Fibroblast of villous mesenchyme (primary cell): ENCODE measurements around the gene BLZF1. TPM values are rescaled to one million over a fixed set of nuclear protein-coding genes. Genes with fewer than 3 reads are reported as not detected.
"Not testable (repeated sequence)": the region's sequence is repeated elsewhere in the genome, so short reads cannot be mapped to it uniquely, and the experiment has no call there.

Source experiments
- DNase-seq: peaks from one replicate; pipeline ENCODE4 v3.0.0-alpha.2; 2010; ENCODE audit warnings: low read depth
- H3K4me3 ChIP-seq: 2 replicates; pipeline ENCODE4 v1.5.1; 2011; ENCODE audit warnings: low read depth, mild to moderate bottlenecking, low read length
- total RNA-seq: library from RNA; depleted of rRNA; stranded (reverse); fragments of >200 nt; gene quantifications from 2 replicates; pipeline ENCODE4 v1.2.3, GENCODE V29; 2012
- TF ChIP-seq, protein P1 (sequence below): IDR thresholded peaks from 2 replicates; pipeline ENCODE4 v1.5.1; 2012; ENCODE audit warnings: low read depth, mild to moderate bottlenecking, low read length; ENCODE audit not compliant: insufficient read depth

The BLZF1 gene
- total RNA-seq, 1 donor = 40.6 TPM

DNA sequence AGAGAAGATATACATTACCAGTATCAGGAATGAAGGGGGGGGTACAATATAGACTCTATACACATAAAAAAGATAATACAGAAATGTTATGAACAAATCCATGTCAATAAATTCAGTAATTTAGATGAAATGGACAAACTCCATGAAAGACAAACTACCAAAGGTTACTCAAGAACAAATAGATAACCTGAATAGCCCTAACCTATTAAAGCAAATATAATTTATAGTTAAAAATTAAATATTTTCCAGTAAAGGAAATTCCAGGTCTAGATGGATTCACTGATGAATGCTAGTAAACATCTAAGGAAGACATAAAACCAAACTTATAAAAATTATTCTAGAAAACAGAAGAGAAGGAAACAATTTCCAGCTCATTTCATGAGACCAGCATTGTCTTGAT is 13.2 kb downstream of the BLZF1 start:
- H3K4me3 ChIP-seq = no peak overlapping the region
- no peak for DNase-seq
- TF ChIP-seq, protein P1, sequence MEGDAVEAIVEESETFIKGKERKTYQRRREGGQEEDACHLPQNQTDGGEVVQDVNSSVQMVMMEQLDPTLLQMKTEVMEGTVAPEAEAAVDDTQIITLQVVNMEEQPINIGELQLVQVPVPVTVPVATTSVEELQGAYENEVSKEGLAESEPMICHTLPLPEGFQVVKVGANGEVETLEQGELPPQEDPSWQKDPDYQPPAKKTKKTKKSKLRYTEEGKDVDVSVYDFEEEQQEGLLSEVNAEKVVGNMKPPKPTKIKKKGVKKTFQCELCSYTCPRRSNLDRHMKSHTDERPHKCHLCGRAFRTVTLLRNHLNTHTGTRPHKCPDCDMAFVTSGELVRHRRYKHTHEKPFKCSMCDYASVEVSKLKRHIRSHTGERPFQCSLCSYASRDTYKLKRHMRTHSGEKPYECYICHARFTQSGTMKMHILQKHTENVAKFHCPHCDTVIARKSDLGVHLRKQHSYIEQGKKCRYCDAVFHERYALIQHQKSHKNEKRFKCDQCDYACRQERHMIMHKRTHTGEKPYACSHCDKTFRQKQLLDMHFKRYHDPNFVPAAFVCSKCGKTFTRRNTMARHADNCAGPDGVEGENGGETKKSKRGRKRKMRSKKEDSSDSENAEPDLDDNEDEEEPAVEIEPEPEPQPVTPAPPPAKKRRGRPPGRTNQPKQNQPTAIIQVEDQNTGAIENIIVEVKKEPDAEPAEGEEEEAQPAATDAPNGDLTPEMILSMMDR = no peak

DNA sequence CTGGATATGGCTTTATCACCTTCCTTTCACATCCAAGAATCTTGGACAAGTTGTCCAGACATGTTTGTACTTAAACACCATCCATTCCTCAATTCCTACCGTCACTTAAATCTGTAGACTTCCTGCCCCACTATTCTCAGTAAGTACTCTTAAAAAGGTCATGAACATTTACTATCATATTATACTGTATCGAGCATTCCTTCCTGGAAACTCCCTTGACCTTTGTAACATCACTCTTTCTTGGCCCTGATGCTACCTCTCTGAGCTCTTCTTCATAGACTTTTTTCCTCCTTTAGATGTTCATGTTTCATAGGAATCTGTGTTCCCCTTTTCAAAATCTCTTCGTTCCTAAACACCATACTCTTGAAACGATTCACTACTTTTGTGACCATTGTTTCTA is 15.5 kb downstream of the BLZF1 start:
- H3K4me3 ChIP-seq = no peak overlapping the region
- TF ChIP-seq, protein P1 = no peak
- DNase-seq = no peak

DNA sequence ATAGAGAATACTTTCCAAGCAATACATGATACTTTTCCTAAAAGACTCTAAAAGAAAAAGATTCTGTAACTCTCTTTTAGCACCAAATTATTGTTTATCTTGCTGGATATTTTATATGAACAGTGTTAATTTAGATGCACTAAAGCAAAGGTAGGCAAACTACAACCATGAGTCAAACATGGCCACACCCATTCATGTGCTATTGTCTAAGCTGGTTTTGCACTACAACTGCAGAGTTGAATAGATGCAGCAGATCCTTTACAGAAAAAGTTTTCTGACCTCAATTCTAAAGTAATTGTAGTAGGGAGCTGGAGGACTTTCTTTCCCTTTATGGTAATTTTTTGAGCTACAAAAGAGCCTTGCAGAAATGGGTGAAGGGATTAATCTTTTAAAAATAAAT is 19.4 kb downstream of the BLZF1 start:
- TF ChIP-seq, protein P1 = no peak

DNA sequence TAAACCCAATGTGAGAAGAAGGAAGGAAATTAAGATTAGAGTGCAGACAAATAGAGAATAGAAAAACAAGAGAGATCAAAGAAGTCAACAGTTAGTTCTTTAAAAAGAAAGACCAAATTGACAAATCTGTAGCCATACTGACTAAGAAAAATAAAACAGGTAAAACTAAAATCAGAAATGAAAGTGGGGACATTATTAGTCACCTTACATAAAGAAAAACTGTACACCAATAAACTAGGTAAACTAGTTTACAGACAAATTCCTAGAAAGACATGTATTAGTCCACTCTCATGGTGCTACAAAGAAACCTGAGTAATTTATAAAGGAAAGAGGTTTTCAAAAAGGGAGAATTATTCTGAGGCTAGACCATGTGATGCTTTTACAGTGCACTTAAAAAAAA is 22.3 kb downstream of the BLZF1 start:
- TF ChIP-seq, protein P1 = no peak
- no peak for DNase-seq
- H3K4me3 ChIP-seq = no peak overlapping the region

More for the DNA sequence above, 19.4 kb downstream of the BLZF1 start:
- no peak for DNase-seq
- H3K4me3 ChIP-seq = no peak overlapping the region

DNA sequence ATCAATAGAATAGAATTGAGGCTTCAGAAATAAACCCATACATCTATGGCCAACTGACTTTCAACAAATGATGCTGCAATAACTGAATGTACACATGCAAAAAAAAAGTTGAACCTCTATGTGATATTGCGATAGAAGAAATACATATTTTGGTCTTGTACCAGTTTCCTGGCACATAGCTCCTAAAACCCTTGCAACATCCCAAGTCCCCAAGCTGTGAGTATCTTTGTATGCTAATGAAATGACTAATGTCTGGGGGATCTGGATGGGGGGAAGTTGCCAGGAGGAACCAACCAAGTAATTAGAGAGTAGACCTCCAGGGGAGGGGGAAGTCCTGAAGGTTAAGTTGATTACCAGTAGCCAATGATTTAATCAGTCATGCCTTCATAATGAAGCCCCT is 24.4 kb downstream of the BLZF1 start:
- TF ChIP-seq, protein P1 = no peak
- H3K4me3 ChIP-seq = no peak overlapping the region
- DNase-seq = no peak

DNA sequence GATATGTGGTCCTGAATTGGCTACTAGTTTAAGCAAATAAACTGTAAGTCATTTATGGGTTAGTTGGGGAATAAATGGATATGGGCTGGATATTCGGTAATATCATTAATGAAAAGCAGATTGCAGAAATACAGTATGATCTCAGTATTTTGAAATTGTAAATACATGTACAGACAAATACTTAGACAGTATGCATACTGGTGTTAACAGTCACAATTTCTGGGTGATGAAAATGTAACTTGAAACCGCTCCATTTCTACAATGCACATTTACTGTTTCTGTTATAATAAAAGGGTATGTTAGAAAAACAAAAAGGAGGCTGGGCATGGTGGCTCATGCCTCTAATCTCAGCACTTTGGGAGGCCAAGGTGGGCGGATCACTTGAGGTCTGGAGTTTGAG is 28.0 kb downstream of the BLZF1 start:
- no peak overlapping the region for H3K4me3 ChIP-seq
- TF ChIP-seq, protein P1 = no peak
- no peak for DNase-seq

DNA sequence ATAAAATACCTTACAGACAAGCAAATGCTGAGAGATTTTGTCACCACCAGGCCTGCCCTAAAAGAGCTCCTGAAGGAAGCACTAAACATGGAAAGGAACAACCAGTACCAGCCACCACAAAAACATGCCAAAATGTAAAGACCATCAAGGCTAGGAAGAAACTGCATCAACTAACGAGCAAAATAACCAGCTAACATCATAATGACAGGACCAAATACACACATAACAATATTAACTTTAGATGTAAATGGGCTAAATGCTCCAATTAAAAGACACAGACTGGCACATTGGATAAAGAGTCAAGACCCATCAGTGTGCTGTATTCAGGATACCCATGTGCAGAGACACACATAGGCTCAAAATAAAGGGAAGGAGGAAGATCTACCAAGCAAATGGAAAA is 34.6 kb downstream of the BLZF1 start:
- not testable (repeated sequence) for H3K4me3 ChIP-seq, DNase-seq

DNA sequence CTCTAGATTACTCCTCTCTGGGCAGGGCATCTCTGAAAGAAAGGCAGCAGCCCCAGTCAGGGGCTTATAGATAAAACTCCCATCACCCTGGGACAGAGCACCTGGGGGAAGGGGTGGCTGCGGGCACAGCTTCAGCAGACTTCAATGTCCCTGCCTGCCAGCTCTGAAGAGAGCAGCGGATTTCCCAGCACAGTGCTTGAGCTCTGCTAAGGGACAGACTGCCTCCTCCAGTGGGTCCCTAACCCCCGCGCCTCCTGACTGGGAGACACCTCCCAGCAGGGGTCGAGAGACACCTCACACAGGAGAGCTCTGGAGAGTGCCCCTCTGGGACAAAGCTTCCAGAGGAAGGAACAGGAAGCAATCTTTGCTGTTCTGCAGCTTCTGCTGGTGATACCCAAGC is 40.3 kb downstream of the BLZF1 start:
- H3K4me3 ChIP-seq, DNase-seq: not testable (repeated sequence)
